Endothelial cell (in vitro differentiated cells): ENCODE data around the gene UBE2O. TPM values are rescaled to one million over a fixed set of nuclear protein-coding genes. Genes with fewer than 3 reads are reported as not detected.

ENCODE experiments used
- DNase-seq: peaks from one replicate; pipeline ENCODE4 v3.0.0; 2021; ENCODE audit warnings: low spot score
- H3K27ac Mint-ChIP-seq: one replicate; pipeline ENCODE4 v1.8.0; 2021; ENCODE audit warnings: mixed read lengths, inconsistent platforms; ENCODE audit not compliant: unreplicated experiment
- H3K27me3 Mint-ChIP-seq: one replicate; pipeline ENCODE4 v1.8.0; 2021; ENCODE audit warnings: mild to moderate bottlenecking, moderate library complexity, mixed read lengths, inconsistent platforms; ENCODE audit not compliant: unreplicated experiment
- H3K36me3 Mint-ChIP-seq: one replicate; pipeline ENCODE4 v1.8.0; 2021; ENCODE audit warnings: mild to moderate bottlenecking, low read depth, mixed read lengths, inconsistent platforms; ENCODE audit not compliant: unreplicated experiment
- H3K4me1 Mint-ChIP-seq: one replicate; pipeline ENCODE4 v1.8.0; 2021; ENCODE audit warnings: mild to moderate bottlenecking, mixed read lengths, inconsistent platforms; ENCODE audit not compliant: unreplicated experiment
- H3K4me3 Mint-ChIP-seq: one replicate; pipeline ENCODE4 v1.8.0; 2021; ENCODE audit warnings: mild to moderate bottlenecking, mixed read lengths, inconsistent platforms; ENCODE audit not compliant: unreplicated experiment
- H3K9me3 Mint-ChIP-seq: one replicate; pipeline ENCODE4 v1.8.0; 2021; ENCODE audit warnings: mixed read lengths, inconsistent platforms; ENCODE audit not compliant: unreplicated experiment
- total RNA-seq: library from RNA; stranded (reverse); fragmentation: NEBNext Ultra II Directional; extraction: Animal tissue kit (Norgen Biotek cat#: 25700); gene quantifications from one replicate; pipeline ENCODE4 v1.2.1, GENCODE V29; 2021; ENCODE audit not compliant: unreplicated experiment
- TF ChIP-seq, protein P1 (sequence below): fragments of 200-600 bp; sonication (generic); IDR thresholded peaks from one replicate; pipeline ENCODE4 v1.5.0; 2021; ENCODE audit warnings: antibody characterized with exemption; ENCODE audit not compliant: unreplicated experiment

Gene UBE2O
- total RNA-seq, 1 donor from 2014 or later = 49.0 TPM

DNA sequence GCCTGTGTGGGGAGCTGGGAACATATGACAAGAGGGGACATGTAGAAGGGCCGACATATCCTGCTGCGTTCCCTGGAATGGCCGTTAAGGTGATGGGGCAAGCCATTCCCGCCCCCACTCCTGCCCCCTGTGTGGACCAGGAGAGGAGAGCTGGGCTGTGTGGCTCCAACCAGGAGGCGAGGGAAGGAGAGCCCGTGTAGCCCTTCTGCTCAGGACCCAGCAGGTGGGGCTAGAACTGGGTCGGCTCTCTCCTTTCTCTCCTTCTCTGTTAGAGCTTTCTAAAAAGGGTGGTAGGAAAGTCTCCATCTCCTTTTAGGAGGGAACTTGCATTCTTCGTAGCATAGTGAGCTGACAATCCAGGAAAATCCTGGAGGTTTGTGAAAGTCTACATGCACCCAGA lies 55.8 kb downstream of the UBE2O start:
- TF ChIP-seq, protein P1, sequence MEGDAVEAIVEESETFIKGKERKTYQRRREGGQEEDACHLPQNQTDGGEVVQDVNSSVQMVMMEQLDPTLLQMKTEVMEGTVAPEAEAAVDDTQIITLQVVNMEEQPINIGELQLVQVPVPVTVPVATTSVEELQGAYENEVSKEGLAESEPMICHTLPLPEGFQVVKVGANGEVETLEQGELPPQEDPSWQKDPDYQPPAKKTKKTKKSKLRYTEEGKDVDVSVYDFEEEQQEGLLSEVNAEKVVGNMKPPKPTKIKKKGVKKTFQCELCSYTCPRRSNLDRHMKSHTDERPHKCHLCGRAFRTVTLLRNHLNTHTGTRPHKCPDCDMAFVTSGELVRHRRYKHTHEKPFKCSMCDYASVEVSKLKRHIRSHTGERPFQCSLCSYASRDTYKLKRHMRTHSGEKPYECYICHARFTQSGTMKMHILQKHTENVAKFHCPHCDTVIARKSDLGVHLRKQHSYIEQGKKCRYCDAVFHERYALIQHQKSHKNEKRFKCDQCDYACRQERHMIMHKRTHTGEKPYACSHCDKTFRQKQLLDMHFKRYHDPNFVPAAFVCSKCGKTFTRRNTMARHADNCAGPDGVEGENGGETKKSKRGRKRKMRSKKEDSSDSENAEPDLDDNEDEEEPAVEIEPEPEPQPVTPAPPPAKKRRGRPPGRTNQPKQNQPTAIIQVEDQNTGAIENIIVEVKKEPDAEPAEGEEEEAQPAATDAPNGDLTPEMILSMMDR = no peak
- peaks cover 8% of the 10 kb centered on the region for H3K4me1 Mint-ChIP-seq
- H3K36me3 Mint-ChIP-seq = peaks cover 41% of the 10 kb centered on the region
- no peaks in the 10 kb centered on the region for H3K9me3 Mint-ChIP-seq
- no peak overlapping the region for H3K4me3 Mint-ChIP-seq
- peaks cover 3% of the 10 kb centered on the region for H3K27me3 Mint-ChIP-seq
- no peak overlapping the region for H3K27ac Mint-ChIP-seq
- DNase-seq = no peak

DNA sequence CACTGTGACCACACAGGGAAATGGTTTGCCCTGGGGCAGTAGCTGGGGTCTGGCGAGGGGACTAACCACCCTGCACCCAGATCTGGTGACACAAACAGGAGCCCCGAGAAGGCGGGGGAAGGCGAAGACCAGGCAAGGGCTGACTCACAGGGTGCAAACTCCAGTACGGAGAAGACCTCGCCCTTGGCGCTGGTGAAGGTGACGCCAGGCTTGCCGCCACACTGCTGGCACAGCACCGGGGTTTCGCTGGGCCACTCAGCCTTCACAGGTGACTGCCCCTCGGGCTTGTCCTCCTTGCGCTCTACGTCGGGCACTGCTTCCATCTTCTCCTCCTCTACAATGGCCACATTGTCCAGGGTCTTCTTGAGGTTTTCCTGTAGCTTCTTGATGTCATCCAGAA lies 57.0 kb downstream of the UBE2O start:
- H3K4me1 Mint-ChIP-seq = peaks cover 8% of the 10 kb centered on the region
- no peaks in the 10 kb centered on the region for H3K9me3 Mint-ChIP-seq
- no peak for DNase-seq
- H3K27me3 Mint-ChIP-seq = peaks cover 3% of the 10 kb centered on the region
- TF ChIP-seq, protein P1 = no peak
- no peak overlapping the region for H3K27ac Mint-ChIP-seq
- H3K36me3 Mint-ChIP-seq = peaks cover 37% of the 10 kb centered on the region
- H3K4me3 Mint-ChIP-seq = no peak overlapping the region

DNA sequence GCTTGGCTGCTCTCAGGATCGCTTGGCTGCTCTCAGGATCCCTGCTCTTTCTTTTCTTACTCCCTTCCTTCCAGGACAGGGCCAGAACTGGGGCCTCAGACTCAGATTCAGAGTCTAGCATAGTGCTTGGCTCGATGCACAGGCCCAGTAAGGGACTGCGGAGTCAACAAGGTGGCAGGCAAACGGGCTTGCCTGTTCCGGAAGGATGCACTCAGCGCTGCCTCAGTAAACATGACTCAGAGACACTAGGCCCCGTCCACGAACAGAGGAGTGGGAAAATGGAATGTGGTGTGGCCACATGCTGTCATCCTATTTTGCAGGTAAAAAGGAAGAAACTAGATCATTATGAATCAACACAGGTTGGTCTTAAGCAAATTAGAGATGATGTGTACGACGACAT lies 58.8 kb downstream of the UBE2O start:
- H3K27ac Mint-ChIP-seq = no peak overlapping the region
- H3K4me3 Mint-ChIP-seq = no peak overlapping the region
- peaks cover 14% of the 10 kb centered on the region for H3K4me1 Mint-ChIP-seq
- no peaks in the 10 kb centered on the region for H3K9me3 Mint-ChIP-seq
- H3K27me3 Mint-ChIP-seq = no peaks in the 10 kb centered on the region
- DNase-seq = no peak
- peaks cover 29% of the 10 kb centered on the region for H3K36me3 Mint-ChIP-seq
- TF ChIP-seq, protein P1 = no peak

DNA sequence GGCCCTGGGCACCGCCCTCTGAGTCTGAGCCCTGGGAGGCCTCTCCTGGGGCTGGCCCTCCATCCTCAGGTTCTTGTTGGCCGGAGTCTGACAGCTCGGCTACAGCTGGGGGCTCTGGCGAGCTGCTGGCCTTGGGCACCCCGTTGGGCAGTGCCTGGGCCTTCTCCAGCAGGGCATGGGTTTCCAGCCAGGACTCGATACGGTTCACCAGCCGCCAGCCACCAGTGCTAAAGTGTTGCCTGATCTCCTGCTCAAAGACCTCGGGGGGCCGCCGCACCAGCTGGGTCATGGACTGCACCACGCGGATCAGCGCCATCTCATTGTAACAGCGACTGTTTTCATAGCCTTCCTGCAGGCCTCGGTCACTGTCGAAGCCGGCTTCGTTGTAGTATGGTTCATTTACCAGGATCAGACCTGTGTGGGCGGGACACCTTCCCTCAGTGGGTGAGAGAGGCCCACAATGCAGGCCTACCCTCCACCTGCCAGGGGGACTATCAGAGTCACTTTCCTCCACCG lies 61.7 kb downstream of the UBE2O start:
- no peaks in the 10 kb centered on the region for H3K9me3 Mint-ChIP-seq
- peak overlapping the region; percentile 57 for H3K27ac Mint-ChIP-seq
- DNase-seq = no peak
- H3K4me1 Mint-ChIP-seq = peaks cover 18% of the 10 kb centered on the region
- peaks cover 15% of the 10 kb centered on the region for H3K36me3 Mint-ChIP-seq
- H3K4me3 Mint-ChIP-seq = no peak overlapping the region
- TF ChIP-seq, protein P1 = no peak
- H3K27me3 Mint-ChIP-seq = peaks cover 11% of the 10 kb centered on the region

DNA sequence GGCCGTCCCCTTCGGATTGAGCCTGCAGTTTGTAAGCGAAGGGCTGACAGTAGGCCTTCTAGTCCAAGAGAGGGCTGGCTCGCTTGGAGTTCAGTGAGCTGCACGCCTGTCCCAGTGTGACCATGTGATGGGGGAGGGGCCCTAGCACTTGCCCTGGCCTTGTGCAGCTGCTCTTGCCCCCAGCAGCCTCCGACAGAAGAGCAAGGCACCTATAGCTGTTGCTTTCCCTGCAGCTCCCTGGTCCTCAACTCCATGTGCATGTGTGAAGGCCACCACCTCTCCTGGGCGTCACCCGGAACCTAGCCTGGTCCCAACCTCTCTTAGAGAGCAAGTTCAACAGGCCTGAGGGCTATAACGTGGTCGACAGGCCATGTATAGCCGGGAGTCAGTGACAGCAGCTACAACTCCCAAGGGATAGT lies 62.9 kb downstream of the UBE2O start:
- Mint-ChIP-seq H3K4me3 (no peak overlapping the region), H3K9me3 (no peaks in the 10 kb centered on the region), H3K27me3 (peaks cover 15% of the 10 kb centered on the region), H3K36me3 (peaks cover 13% of the 10 kb centered on the region), H3K4me1 (peaks cover 19% of the 10 kb centered on the region), H3K27ac (peak overlapping the region; percentile 57)
- TF ChIP-seq, protein P1 = no peak
- no peak for DNase-seq
